Measurements from ENCODE around the gene EMC9.
"Not testable (repeated sequence)": the region's sequence is repeated elsewhere in the genome, so short reads cannot be mapped to it uniquely, and the experiment has no call there.

Gene EMC9

DNA sequence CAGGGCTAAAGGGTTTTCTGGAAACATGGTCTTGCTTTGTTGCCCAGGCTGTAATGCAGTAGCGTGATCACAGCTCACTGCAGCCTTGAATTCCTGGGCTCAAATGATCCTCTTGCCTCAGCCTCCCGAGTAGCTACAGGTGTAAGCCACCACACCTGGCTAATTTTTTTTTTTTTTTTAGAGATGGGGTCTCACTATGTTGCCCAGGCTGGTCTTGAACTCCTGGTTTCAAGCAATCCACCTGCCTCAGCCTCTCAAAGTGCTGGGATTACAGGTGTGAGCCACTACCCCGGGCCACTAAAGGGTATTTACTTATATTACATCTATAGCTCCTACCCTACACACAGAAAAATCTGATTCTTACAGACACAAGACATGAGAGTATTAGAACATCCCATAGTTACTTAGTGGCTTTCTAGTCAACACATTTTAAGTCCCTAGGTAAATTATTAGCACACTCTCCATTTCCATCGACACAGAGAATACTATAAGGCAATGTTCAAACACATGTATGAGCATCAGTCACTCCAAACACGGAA is 33.0 kb downstream of the EMC9 start:
- no peak for DNase-seq (ENCODE audit: low spot score)

DNA sequence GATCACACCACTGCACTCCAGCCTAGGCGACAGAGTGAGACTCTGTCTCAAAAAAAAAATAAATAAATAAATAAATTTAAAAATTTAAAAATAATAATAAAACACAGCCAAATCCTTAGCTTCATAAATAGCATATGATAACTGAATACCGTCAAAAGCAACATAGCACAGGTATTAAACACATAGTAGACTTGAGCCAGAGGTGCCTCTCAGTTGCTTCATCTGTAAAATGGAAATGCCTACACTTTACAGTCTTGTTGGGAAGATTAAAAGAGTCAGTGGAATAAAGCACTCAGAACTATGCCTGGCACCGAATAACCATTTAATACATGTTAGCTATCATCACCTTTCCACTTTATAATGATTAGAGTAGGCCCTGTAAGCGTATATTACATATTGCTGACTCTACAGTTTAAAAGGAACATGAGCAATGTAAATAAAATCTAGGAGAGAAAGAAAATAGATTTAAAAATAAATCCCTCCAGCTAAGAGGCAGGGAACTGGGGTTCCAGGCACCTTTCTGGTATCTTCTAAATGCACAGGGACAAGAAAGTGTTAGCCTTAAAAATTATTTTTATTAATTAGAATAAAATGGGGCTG is 34.6 kb downstream of the EMC9 start:
- no peak for DNase-seq (ENCODE audit: low spot score)

DNA sequence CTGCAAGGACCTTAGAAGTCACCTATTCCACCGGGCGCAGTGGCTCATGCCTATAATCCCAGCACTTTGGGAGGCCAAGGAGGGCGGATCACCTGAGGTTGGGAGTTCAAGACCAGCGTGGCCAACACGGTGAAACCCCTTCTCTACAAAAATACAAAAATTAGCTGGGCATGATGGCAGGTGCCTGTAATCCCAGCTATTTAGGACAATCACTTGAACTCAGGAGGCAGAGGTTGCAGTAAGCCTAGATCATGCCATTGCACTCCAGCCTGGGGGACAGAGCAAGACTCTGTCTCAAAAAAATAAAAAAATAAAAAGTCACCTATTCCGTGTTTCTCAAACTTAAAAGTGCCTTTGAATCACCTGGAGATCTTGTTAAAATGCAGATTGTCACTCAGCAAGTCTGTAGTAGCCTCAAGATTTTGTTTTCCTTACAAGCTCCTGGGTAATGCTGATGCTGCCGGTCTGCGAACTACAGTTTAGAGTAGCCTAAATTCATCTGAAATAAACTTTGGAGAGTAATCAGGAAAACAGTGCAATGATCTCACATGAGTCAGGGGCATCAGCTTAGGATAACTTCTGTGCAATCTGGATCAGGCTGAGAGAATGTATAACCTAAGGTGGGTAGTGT is 35.7 kb downstream of the EMC9 start:
- DNase-seq (ENCODE audit: low spot score): not testable (repeated sequence)

DNA sequence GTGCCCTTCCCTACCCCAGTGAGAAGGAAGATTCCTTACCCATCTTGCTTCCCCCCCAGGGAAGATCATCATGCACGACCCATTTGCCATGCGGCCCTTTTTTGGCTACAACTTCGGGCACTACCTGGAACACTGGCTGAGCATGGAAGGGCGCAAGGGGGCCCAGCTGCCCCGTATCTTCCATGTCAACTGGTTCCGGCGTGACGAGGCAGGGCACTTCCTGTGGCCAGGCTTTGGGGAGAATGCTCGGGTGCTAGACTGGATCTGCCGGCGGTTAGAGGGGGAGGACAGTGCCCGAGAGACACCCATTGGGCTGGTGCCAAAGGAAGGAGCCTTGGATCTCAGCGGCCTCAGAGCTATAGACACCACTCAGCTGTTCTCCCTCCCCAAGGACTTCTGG is 37.9 kb downstream of the EMC9 start:
- no peak for DNase-seq (ENCODE audit: low spot score)

DNA sequence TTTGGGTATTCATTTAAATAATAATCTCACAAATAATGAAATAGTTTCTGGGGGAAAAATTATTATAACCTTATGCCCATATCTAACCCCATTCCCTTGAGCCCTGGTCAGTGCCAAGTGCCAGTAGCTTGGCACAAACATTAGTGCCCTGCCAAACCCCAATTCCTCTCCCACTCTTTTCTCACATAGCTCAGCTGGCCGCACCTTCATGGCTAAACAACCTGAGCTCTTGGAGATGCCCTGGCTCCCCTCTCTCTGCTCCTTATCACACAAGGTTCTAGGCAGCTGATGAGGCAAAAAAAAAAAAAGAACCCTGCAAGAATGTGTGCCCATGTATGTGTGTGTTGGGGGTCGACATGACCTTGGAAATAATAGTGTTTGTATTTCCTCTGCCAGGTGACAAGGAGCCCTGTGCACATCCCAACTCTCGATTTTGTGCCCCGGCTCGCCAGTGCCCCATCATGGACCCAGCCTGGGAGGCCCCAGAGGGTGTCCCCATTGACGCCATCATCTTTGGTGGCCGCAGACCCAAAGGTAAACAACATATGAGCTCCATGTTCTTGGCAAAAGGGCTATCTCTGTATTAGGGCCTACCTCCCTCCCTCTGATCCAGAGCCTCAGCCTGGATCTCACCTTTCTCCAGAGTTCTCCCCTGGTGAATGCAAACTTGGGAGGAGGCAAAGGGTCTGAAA is 38.9 kb downstream of the EMC9 start:
- no peak for DNase-seq (ENCODE audit: low spot score)

DNA sequence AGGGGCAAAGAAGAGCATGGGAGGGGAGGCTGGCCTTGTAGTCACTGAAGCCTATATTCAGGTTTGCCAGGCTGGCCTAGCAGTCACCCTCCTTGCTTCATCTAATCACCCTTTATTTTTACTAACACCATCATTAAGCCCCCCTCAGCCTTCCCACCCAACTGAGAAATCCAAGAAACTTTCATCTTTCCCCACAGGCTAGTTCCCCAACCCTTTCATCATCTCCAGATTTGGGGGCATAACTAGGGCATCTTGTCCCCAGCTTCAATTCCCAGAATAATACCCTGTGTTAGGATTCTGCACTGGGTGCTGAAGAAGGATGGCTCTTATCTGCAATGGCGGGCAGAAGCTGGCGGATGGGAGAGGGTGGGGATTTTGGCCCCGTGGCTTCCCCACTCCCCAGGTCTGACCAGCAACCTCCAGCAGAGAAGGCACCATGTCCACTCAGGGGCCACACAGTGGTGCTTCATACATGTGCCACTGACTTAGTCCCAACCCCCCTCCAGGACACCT is 40.4 kb downstream of the EMC9 start:
- DNase-seq (ENCODE audit: low spot score): no peak

DNA sequence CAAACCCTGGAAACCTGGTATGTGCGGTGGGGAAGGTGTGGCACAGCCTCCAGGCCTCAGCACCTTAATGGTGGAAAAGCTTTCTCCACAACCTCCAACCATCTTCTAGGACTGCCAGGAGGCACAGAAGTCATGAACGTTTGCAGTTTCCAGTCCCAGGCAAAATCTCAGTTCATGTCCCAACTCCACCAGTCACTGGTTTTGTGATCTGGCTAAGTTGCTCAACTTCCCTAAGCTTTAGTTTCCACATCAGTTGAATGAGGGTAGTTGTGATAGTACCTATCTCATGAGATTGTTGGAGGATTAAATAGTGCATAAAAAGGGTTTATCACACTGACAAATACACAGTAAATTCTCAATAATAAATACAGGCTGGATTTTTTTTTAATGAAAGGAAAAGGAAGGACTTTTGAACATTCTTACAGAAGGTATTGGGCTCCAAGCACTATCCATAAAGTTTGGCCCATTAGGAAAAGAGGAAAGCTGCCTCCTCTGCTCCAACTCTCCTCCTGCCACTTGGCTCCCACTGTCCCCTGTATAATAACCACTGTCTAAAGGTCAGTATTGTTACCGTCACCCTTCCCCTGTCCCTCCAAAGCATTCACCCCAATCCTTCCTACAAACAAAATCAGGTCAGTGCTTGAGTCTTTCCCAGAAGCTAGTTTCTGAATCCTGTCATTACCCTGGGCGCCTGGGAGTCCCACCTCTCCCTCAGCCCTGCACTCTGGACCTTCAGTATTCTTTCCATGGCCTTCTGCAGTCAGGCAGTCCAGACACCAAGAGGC is 41.0 kb downstream of the EMC9 start:
- DNase-seq (ENCODE audit: low spot score): no peak

DNA sequence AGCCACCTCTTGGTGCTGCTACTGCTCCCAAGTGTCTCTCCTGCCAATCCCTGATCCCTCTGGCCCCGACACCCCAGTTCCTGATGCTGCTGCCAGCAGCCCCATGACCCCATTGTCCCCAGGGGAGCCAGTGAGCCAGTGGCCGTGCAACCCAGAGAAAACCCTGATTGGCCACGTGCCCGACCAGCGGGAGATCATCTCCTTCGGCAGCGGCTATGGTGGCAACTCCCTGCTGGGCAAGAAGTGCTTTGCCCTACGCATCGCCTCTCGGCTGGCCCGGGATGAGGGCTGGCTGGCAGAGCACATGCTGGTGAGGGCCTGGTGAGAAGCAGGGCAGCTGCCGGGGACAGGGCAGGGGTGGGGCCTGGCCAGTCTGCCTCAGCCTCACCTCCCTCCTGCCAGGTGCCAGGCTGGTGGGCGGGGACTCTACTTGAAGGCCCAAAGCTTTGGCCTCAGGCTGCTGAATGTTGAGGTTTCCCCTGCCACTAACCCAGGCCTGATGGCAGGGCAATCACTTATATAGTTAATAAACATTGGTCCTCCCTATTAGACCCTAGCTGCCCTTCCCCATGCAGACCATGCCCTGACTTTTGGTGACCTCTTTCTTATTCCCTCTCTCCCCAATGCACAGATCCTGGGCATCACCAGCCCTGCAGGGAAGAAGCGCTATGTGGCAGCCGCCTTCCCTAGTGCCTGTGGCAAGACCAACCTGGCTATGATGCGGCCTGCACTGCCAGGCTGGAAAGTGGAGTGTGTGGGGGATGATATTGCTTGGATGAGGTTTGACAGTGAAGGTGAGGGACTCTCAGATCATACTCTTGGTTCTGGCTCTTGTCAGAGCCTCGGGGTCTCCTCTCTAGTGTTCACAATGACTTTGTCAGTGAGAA is 42.2 kb downstream of the EMC9 start:
- DNase-seq (ENCODE audit: low spot score): no peak

DNA sequence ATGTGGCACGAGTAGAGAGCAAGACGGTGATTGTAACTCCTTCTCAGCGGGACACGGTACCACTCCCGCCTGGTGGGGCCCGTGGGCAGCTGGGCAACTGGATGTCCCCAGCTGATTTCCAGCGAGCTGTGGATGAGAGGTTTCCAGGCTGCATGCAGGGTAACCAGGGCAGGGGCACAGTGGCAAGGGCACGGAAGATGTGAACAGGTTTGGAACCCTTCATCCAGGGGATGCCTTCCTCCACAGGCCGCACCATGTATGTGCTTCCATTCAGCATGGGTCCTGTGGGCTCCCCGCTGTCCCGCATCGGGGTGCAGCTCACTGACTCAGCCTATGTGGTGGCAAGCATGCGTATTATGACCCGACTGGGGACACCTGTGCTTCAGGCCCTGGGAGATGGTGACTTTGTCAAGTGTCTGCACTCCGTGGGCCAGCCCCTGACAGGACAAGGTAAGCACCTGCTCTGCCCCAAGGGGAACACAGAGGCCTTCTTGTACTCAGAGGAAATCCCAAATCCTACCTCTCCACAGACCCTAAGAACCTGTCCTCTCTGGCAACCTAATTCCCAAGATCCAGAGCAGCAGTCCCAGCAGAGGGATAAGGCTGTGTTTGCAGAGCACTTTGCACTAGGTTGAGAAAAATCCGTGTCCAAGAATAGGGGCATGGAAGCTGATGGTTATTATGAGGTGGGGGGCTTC is 43.0 kb downstream of the EMC9 start:
- no peak for DNase-seq (ENCODE audit: low spot score)

DNA sequence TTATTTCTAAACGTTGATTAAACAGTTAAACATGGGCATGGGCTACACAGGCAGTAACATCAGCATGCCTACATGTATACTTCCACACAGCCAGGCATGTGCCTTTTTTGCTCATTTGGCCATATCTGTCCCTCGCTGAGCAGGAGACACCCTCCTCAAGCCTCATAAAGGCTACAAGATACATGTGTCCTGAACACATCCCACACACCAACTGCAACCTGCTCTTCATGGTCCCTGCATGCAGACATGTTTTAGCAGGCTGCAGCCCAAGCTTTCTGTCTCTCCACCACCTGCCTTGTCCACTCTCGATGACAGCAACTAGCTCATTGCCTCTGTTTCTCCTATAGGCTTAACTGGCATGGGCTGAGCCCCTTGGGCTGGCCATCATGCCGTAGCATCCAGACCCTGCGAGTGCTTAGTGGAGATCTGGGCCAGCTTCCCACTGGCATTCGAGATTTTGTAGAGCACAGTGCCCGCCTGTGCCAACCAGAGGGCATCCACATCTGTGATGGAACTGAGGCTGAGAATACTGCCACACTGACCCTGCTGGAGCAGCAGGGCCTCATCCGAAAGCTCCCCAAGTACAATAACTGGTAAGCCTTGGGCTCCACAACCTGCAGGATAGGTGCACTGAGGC is 44.7 kb downstream of the EMC9 start:
- no peak for DNase-seq (ENCODE audit: low spot score)

DNA sequence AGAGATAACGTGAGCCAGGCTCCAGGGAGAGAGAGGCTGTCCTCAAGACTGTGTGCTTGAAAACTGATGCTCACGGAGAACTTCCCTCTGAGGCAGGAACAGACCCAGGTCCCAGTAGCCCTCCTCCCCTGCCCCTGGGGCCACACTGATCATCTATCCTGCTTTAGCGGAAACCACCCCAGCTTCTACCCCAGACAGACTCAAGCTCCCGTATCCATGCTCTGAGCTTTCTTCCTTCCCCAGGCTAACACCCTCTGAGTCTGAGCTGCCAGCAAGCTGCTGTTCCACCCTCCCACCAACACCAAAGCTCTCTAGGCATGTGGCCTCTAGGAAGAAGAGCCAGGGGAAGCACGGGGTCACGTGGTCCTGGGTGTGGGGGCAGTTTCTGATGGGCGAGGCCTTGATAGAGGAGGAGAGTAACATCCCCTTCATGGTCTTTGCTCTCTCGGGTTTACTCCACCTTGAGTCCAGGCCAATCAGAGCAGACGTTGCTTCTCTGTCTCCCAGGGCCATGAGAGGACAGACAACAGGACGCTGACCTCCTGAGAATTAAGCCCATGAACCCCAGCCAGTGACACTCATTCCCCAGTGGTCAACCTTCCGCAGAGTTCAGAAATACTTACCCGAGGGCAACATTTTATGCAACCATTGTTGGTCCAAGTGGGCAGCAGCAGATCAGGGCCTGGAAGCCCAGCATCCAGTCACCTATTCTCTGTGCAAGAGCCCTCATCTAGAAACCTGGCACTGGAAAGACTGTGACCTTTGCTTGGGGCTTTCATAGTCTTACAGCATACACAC is 45.9 kb downstream of the EMC9 start:
- DNase-seq (ENCODE audit: low spot score): peak; percentile 17

DNA sequence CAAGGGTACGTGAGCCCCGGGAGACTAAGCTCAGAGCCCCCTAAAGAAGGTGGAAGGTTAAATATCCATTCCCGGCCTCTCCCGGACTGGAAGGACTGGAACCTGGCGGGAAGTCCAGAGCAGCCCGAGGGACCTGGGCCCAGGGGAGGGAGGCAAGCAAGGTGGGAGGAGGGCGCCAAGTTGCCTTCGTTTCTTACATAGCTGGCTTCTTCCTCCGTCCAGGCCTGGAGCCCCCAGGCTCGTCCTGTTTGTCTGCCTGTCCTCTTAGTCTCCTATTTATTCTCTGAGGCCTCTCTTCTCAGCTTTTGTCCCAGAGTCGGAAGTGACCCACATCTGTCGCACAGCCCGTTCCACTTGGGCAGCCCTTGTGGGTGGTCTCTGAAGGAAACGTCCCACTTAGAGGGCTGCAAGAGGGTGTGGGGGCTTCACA is 46.5 kb downstream of the EMC9 start:
- no peak for DNase-seq (ENCODE audit: low spot score)

DNA sequence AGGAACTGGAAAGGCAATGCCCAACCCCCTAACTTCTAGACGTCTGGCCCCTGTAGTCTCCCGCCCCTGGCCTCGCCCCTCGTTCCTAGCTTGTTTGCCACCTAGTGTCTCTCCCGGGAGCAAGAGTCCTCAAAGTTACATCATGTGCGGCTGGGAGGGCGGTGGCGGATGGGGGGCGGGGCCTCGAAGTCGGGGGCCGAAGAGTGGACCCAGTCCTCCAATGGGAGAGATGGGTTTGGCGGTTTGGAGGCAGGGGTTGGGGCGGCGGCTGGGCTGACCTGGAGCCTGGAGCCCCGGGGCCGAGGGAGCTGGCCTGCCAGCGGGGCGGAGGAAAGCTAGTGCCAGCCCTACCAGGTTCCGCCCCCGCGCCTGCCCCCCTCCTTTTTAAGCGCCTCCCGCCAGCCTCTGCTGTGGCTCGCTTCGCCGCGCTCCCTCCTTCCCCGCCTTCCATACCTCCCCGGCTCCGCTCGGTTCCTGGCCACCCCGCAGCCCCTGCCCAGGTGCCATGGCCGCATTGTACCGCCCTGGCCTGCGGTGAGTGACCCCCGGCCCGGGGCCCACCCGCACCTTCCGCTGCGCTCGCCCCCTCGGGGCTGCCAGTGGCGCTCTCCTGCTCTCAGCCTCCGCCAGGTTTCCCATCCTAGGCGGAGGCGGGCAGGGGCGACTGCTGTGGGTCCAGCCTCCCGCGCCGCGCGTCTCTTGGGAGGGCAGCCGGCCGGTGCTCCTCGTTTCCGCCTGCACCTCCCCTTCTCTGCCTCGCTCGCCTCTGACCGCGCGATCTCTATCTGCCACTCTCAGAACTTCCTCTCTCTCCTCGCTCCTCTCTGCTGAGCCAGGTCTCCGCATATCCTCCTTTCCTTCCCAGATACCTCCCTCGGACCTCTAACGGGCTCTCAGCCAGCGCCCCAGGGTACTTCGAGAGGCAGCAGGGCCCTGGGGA is 47.2 kb downstream of the EMC9 start, which contains the start of gene PCK2:
PCK2 (plus strand) TSS at position 411 of the 940 bp plus-strand sequence; CDS start at position 506, 95 bp downstream.
- DNase-seq (ENCODE audit: low spot score): peak; percentile 57

DNA sequence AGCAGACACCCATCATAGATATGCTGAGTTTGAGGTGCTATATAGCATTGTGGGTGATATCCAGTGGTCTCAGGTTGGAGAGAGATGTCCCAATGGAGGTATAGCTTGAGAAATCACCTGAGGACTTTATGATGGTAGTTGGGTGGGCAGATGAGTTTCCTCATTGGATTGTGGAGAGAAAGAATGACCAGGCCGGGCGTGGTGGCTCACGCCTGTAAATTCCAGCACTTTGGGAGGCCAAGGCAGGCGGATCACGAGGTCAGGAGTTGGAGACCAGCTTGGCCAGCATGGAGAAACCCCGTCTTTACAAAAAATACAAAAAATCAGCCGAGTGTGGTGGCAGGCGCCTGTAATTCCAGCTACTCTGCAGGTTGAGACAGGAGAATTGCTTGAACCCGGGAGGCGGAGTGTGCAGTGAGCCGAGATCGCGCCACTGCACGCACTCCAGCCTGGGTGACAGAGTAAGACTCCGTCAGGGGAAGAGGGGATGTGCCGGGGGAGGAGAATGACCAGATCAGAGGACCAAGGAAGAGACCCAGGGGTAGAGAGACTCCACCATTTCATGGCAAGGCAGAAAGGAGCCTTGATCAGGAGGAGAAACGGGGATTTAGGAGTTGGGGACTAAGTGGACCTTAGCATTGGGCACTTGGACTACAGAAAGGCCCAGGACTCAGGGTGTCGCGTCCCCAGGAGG is 48.0 kb downstream of the EMC9 start:
- DNase-seq (ENCODE audit: low spot score): no peak

DNA sequence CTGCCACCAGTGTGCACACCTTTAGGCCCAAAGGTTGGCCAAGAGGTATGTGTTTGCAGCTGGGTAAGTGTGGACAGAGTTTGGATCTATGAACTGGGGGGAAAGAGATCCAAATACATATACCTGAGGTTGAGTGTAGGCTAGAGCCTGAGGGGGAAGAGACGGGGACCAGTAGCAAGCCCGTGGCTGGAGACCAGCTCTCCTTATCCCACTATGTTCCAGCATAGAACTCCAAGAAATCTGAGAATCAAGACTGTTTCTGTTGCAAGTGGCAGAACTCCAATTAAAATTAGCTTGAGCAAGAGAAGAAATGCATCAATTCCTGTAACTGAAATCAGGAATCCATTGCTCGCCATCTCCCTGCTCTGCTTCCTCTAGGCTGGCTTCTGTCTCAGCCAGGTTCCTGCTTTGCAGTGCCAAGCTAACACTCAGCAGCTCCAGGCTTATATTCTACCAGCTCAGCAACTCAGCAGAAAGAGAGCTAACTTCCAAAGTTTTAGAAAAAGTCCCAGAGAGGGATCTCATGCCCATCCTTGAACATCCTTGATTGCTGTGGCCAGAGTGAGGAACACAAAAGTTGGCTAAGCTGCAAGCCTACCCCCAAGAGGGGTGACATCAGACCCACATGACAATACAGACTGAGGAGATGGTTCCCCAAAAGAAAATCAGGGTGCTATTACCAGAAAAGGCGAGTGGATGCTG is 48.7 kb downstream of the EMC9 start:
- no peak for DNase-seq (ENCODE audit: low spot score)

DNA sequence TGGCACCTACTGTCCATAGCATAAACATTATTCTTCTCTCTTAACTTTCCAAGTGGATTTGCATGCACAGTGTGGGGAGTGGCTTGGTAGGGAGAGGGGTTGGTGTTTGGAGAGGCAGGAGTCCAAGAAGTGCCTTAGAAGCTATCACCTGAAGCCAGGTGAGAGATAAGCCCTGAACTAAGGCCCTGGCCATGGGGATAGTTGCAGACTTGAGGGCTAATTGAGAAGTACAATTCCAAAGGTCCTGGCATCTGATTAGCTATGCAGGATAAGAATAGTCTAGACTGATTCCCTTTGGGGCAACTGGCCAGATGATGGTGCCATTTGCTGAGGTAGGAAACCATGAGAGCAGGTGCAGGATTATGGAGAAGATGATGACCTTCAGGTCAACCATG is 49.3 kb downstream of the EMC9 start:
- no peak for DNase-seq (ENCODE audit: low spot score)

DNA sequence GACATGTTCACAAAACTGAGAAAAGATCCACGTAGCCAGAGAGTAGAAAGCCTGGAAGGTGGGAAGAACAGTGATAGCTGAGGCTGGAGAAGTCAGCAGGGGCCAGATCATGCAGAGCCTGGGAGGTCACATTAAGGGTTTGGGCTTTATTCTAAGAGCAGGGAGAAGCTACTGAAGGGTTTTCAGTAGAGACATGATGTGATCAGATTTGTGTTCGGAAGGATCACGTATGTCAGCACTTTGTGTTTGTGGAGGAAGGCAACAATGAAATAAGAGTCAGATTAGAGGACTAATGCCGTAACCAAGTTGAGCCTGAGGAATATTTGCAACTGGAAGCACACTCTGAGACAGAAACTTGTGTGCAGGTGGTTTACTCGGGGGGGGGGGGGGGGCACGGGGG is 51.5 kb downstream of the EMC9 start:
- no peak for DNase-seq (ENCODE audit: low spot score)

Measured in CD4-positive, alpha-beta T cell treated with Interleukin-2 at 100 ng/mL for 4 hours (primary cell).